ENCODE measurements around the gene MGAT5B. TPM values are rescaled to one million over a fixed set of nuclear protein-coding genes. Genes with fewer than 3 reads are reported as not detected.

Gene MGAT5B
- total RNA-seq, 1 experiment from 2014 or later: 4.4 TPM

GRCh38 chr17:76834870-76835269 is 33.3 kb upstream of the MGAT5B start:
- Histone ChIP-seq H3K9me3 (ENCODE audit: control insufficient read depth in 1 of 2, insufficient read depth in 1 of 2, low read depth in 1 of 2, low read length in 2 of 2) (no peaks in the 10 kb centered on the region), H3K4me1 (ENCODE audit: control insufficient read depth in 1 of 2, insufficient read depth in 2 of 2, low read length in 2 of 2) (peaks cover 0 to 5% of the 10 kb centered on the region in 2 experiments; a peak in 1 of 4 replicates), H3K27me3 (ENCODE audit: insufficient read depth, low read length) (peaks cover 12% of the 10 kb centered on the region; the same call in 1 of the 2 replicates), H3K36me3 (ENCODE audit: control insufficient read depth in 1 of 2, insufficient read depth in 2 of 2, low read length in 2 of 2) (no peaks in the 10 kb centered on the region), H3K9ac (ENCODE audit: low read length) (no peak overlapping the region), H3K9me2 (ENCODE audit: insufficient read depth) (no peaks in the 10 kb centered on the region), H3K4me3 (replicated peaks in 1 of 2; ENCODE audit: low read depth in 1 of 2, low read length in 2 of 2) (no peak overlapping the region), H4K20me1 (ENCODE audit: insufficient read depth) (no peaks in the 10 kb centered on the region), H3K27ac (ENCODE audit: low read depth, low read length) (no peak overlapping the region), H3K4me2 (ENCODE audit: low read length) (no peak overlapping the region), H3K79me2 (ENCODE audit: insufficient read depth, low read length) (no peaks in the 10 kb centered on the region), H2AFZ (ENCODE audit: low read depth, low read length, poor library complexity, severe bottlenecking) (no peak overlapping the region)
- ChIA-PET CTCF (no interaction called here), POLR2A (interaction anchor here (0.6 kb wide), 1 partner anchor 24 kb away, joined by 4 read pairs; no protein-coding TSS in a partner anchor), RAD21 (ENCODE audit: low non-redundant PET in 1 of 2, low total read pairs in 2 of 2, uncharacterized antibody in 2 of 2, unreplicated experiment in 2 of 2) (no interaction called here)
- intact Hi-C loops (cut with micrococcal nuclease): loop anchor here (10.0 kb wide), 1 partner anchor 70 kb away; no protein-coding TSS in a partner anchor
- ATAC-seq (no peak), DNase-seq (ENCODE audit: low read depth, low spot score) (no peak)
- TF ChIP-seq, protein P1, sequence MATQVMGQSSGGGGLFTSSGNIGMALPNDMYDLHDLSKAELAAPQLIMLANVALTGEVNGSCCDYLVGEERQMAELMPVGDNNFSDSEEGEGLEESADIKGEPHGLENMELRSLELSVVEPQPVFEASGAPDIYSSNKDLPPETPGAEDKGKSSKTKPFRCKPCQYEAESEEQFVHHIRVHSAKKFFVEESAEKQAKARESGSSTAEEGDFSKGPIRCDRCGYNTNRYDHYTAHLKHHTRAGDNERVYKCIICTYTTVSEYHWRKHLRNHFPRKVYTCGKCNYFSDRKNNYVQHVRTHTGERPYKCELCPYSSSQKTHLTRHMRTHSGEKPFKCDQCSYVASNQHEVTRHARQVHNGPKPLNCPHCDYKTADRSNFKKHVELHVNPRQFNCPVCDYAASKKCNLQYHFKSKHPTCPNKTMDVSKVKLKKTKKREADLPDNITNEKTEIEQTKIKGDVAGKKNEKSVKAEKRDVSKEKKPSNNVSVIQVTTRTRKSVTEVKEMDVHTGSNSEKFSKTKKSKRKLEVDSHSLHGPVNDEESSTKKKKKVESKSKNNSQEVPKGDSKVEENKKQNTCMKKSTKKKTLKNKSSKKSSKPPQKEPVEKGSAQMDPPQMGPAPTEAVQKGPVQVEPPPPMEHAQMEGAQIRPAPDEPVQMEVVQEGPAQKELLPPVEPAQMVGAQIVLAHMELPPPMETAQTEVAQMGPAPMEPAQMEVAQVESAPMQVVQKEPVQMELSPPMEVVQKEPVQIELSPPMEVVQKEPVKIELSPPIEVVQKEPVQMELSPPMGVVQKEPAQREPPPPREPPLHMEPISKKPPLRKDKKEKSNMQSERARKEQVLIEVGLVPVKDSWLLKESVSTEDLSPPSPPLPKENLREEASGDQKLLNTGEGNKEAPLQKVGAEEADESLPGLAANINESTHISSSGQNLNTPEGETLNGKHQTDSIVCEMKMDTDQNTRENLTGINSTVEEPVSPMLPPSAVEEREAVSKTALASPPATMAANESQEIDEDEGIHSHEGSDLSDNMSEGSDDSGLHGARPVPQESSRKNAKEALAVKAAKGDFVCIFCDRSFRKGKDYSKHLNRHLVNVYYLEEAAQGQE (IDR thresholded peaks at IDR 0.05; ENCODE audit: low read depth): no peak
- TF ChIP-seq, protein P2, sequence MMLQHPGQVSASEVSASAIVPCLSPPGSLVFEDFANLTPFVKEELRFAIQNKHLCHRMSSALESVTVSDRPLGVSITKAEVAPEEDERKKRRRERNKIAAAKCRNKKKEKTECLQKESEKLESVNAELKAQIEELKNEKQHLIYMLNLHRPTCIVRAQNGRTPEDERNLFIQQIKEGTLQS (IDR thresholded peaks at IDR 0.05): no peak
- TF ChIP-seq TCF7L2 (IDR thresholded peaks at IDR 0.05; ENCODE audit: borderline replicate concordance, extremely low read depth, insufficient read depth, insufficient read length) (no peak), ZNF274 (IDR thresholded peaks at IDR 0.05; ENCODE audit: low read depth, low read length) (no peak), CBX3 (IDR thresholded peaks at IDR 0.05; ENCODE audit: low read depth) (no peak), FOSL1 (IDR thresholded peaks at IDR 0.05; ENCODE audit: low read depth) (no peak), SP1 (IDR thresholded peaks at IDR 0.05; ENCODE audit: low read depth) (no peak), POLR2A (IDR thresholded peaks at IDR 0.05; ENCODE audit: borderline replicate concordance, extremely low read depth, insufficient read depth, insufficient read length) (no peak), CEBPB (IDR thresholded peaks at IDR 0.05; ENCODE audit: low read depth) (no peak), JUND (IDR thresholded peaks at IDR 0.05) (no peak), ZBTB33 (IDR thresholded peaks at IDR 0.05; ENCODE audit: extremely low read depth, insufficient replicate concordance, low read length) (no peak), ZFX (IDR thresholded peaks at IDR 0.05) (no peak)
- BruUV-seq (replicated peaks): no TSS peak
